Sigmoid colon (tissue), 7 donors: Measurements from ENCODE around the gene TRUB1. TPM values are rescaled to one million over a fixed set of nuclear protein-coding genes. Genes with fewer than 3 reads are reported as not detected.
A peak's percentile ranks its signal among the peaks of the same experiment; 100 is the strongest.
"Not testable (repeated sequence)": the region's sequence is repeated elsewhere in the genome, so short reads cannot be mapped to it uniquely, and the experiment has no call there.

Experiments
- DNase-seq: peaks from one replicate; pipeline ENCODE4 v3.0.0-alpha.2; 2019
- H3K27ac ChIP-seq, 4 donors: fragments of 200-600 bp; sonication (generic); one replicate each; pipeline ENCODE4 v1.5.1; 2016 to 2019; ENCODE audit warnings: mild to moderate bottlenecking in 1 of 4
- H3K27me3 ChIP-seq, 3 donors: fragments of 200-600 bp; sonication (generic); one replicate each; pipeline ENCODE4 v1.5.1; 2019; ENCODE audit warnings: mild to moderate bottlenecking in 1 of 3
- H3K36me3 ChIP-seq, 4 donors: fragments of 200-600 bp; sonication (generic); one replicate each; pipeline ENCODE4 v1.5.1; 2016 to 2019
- H3K4me1 ChIP-seq, 4 donors: fragments of 200-600 bp; sonication (generic); one replicate each; pipeline ENCODE4 v1.5.1; 2017 to 2019
- H3K4me3 ChIP-seq, 4 donors: fragments of 200-600 bp; sonication (generic); one replicate each; pipeline ENCODE4 v1.5.1; 2017 to 2019; ENCODE audit warnings: mild to moderate bottlenecking in 2 of 4, moderate library complexity in 1 of 4
- H3K9me3 ChIP-seq, 4 donors: fragments of 200-600 bp in 3 of 4; sonication (generic) in 3 of 4; one replicate each; pipeline versions ENCODE4 v1.5.1 to v1.6.1; 2013 to 2019
- CTCF ChIP-seq, 4 experiments: fragments of 450-650 bp in 3 of 4; fragments of 200-600 bp in 1 of 4; IDR thresholded peaks; one replicate each; pipeline ENCODE4 v1.5.1; 2016 to 2019; ENCODE audit warnings: antibody characterized with exemption in 4 of 4, mild to moderate bottlenecking in 3 of 4, moderate library complexity in 2 of 4
- EP300 ChIP-seq, 4 donors: sonication (generic); formaldehyde crosslinking; IDR thresholded peaks; one replicate each; pipeline ENCODE4 v1.6.1; 2017; ENCODE audit warnings: antibody characterized with exemption in 4 of 4
- POLR2A ChIP-seq, 2 donors: fragments of 450-650 bp; IDR thresholded peaks; one replicate each; pipeline ENCODE4 v1.6.1; 2016; ENCODE audit warnings: antibody characterized with exemption in 2 of 2, mild to moderate bottlenecking in 2 of 2, moderate library complexity in 2 of 2
- POLR2AphosphoS5 ChIP-seq, 4 donors: sonication (generic); formaldehyde crosslinking; IDR thresholded peaks; one replicate each; pipeline ENCODE4 v1.6.1; 2017; ENCODE audit warnings: antibody characterized with exemption in 4 of 4
- WGBS, 2 donors: extraction: QIAGEN DNeasy Blood & Tissue Kit; methylation state at CpG; one replicate each; pipeline ENCODE4 v1.1.7; 2013; 5-methylcytosine and 5-hydroxymethylcytosine counted together
- intact Hi-C: fragments of 100-400 bp; cut with DNase I; formaldehyde crosslinking; loops from one replicate; pipeline ENCODE4 v1.15.1; 2023
- polyA plus RNA-seq, 3 donors: library from polyadenylated mRNA; stranded (reverse); fragments of 200-250 nt; gene quantifications; one replicate each; pipeline ENCODE4 v1.2.3, GENCODE V29; 2013
- total RNA-seq, 4 donors: library from RNA; depleted of rRNA; stranded (reverse); fragments of >200 nt; gene quantifications; one replicate each; pipeline ENCODE4 v1.1.0, GENCODE V29; 2016
- donor health status: healthy with polysubstance abuse.
- donor health status: Bipolar disorder and iron deficiency.
- donor health status: healthy.

The TRUB1 gene
- total and polyA plus RNA-seq, 7 donors, result 7.8 to 14.3 (median 10.5) TPM

- 78 to 79% methylated on average over 5 of the region's 5 CpGs for WGBS, 2 donors
- Histone ChIP-seq H3K27ac (no peak overlapping the region), H3K4me1 (peaks cover 0 to 2% (median under 1%) of the 10 kb centered on the region in 4 donors), H3K9me3 (peaks cover 0 to 4% (median 0%) of the 10 kb centered on the region in 4 donors), H3K27me3 (no peaks in the 10 kb centered on the region), H3K36me3 (no peaks in the 10 kb centered on the region), H3K4me3 (no peak overlapping the region)
- no peak for DNase-seq
- intact Hi-C loops, result no loop called here
- TF ChIP-seq EP300 (IDR thresholded peaks at IDR 0.05) (no peak), POLR2AphosphoS5 (IDR thresholded peaks at IDR 0.05) (no peak), POLR2A (IDR thresholded peaks at IDR 0.05) (no peak), CTCF (IDR thresholded peaks at IDR 0.05) (no peak)
Observed at GRCh38 chr10:114933588-114933987, 4.4 kb upstream of the TRUB1 start.

- DNase-seq, result not testable (repeated sequence)
- WGBS, 2 donors, result 76 to 78% methylated on average over 3 of the region's 3 CpGs
Observed at GRCh38 chr10:114933995-114934394, 4.0 kb upstream of the TRUB1 start.

GRCh38 chr10:114938856-114939193, 830 bp downstream of the TRUB1 start:
- intact Hi-C loops, result loop anchor here (5.0 kb wide), 1 partner anchor 117 kb away; the partner anchor contains the start of gene FHIP2A
- Histone ChIP-seq H3K9me3 (no peaks in the 10 kb centered on the region), H3K36me3 (peaks cover 0 to 26% (median 12%) of the 10 kb centered on the region in 4 donors), H3K27ac (peak overlapping the region in 3 of 4 donors; percentile 87 to 89 (median 88)), H3K27me3 (no peaks in the 10 kb centered on the region), H3K4me3 (peak overlapping the region; percentile 75 to 88 (median 80)), H3K4me1 (peaks cover 0 to 24% (median 17%) of the 10 kb centered on the region in 4 donors)
- no peak for DNase-seq
- TF ChIP-seq CTCF (IDR thresholded peaks at IDR 0.05) (no peak), POLR2AphosphoS5 (IDR thresholded peaks at IDR 0.05) (no peak)
- WGBS, 2 donors, result 5 to 20% methylated on average over 5 of the region's 5 CpGs

More at GRCh38 chr10:114933995-114934394, 4.0 kb upstream of the TRUB1 start:
- H3K4me3 ChIP-seq, H3K9me3 ChIP-seq, H3K27me3 ChIP-seq, intact Hi-C loops, H3K4me1 ChIP-seq, H3K27ac ChIP-seq, H3K36me3 ChIP-seq: not testable (repeated sequence)

GRCh38 chr10:114940735-114941134, 2.7 kb downstream of the TRUB1 start:
- Histone ChIP-seq H3K4me1 (peaks cover 0 to 24% (median 17%) of the 10 kb centered on the region in 4 donors), H3K27me3 (no peaks in the 10 kb centered on the region), H3K4me3 (no peak overlapping the region), H3K36me3 (peaks cover 3 to 45% (median 12%) of the 10 kb centered on the region in 4 donors), H3K27ac (no peak overlapping the region), H3K9me3 (no peaks in the 10 kb centered on the region)
- no peak for TF ChIP-seq CTCF (IDR thresholded peaks at IDR 0.05)
- no peak for TF ChIP-seq EP300 (IDR thresholded peaks at IDR 0.05)
- no peak for TF ChIP-seq POLR2A (IDR thresholded peaks at IDR 0.05)
- no peak for TF ChIP-seq POLR2AphosphoS5 (IDR thresholded peaks at IDR 0.05)
- intact Hi-C loops, result no loop called here
- 80 to 86% methylated on average over 4 of the region's 4 CpGs for WGBS, 2 donors
- no peak for DNase-seq

GRCh38 chr10:114943000-114943399, 5.0 kb downstream of the TRUB1 start:
- intact Hi-C loops, result no loop called here
- Histone ChIP-seq H3K9me3 (no peaks in the 10 kb centered on the region), H3K4me3 (no peak overlapping the region), H3K4me1 (peaks cover 0 to 24% (median 17%) of the 10 kb centered on the region in 4 donors), H3K27ac (no peak overlapping the region), H3K27me3 (no peaks in the 10 kb centered on the region), H3K36me3 (peaks cover 3 to 47% (median 12%) of the 10 kb centered on the region in 4 donors)
- no peak for DNase-seq
- 96% methylated on average over 5 of the region's 5 CpGs for WGBS, 2 donors
- TF ChIP-seq POLR2A (IDR thresholded peaks at IDR 0.05) (no peak), EP300 (IDR thresholded peaks at IDR 0.05) (no peak), CTCF (IDR thresholded peaks at IDR 0.05) (no peak), POLR2AphosphoS5 (IDR thresholded peaks at IDR 0.05) (no peak)
